COR-L47 (cell line): ENCODE data around the gene DNAI4.
"Not testable (repeated sequence)": the region's sequence is repeated elsewhere in the genome, so short reads cannot be mapped to it uniquely, and the experiment has no call there.

Source experiments
- DNase-seq: peaks from one replicate; lab custom pipeline; 2025; lab: John Stamatoyannopoulos, UW

The DNAI4 gene

GRCh38 chr1:66831529-66832239 lies 93.0 kb downstream of the DNAI4 start:
- DNase-seq: no peak

- DNase-seq: no peak
Measured at GRCh38 chr1:66824771-66825170, 99.9 kb downstream of the DNAI4 start.

- no peak for DNase-seq
Measured at GRCh38 chr1:66809736-66810326, 114.8 kb downstream of the DNAI4 start.

- DNase-seq: no peak
Measured at GRCh38 chr1:66809245-66809644, 115.4 kb downstream of the DNAI4 start.

- DNase-seq: not testable (repeated sequence)
Measured at GRCh38 chr1:66795839-66796238, 128.8 kb downstream of the DNAI4 start.

- DNase-seq: no peak
Measured at GRCh38 chr1:66791621-66792610, 132.7 kb downstream of the DNAI4 start.

- DNase-seq: no peak
Measured at GRCh38 chr1:66788231-66788939, 136.3 kb downstream of the DNAI4 start.

- DNase-seq: no peak
Measured at GRCh38 chr1:66787641-66788040, 137.0 kb downstream of the DNAI4 start.

- DNase-seq: not testable (repeated sequence)
Measured at GRCh38 chr1:66785800-66786199, 138.9 kb downstream of the DNAI4 start.

- DNase-seq: no peak
Measured at GRCh38 chr1:66779475-66780078, 145.1 kb downstream of the DNAI4 start.

- no peak for DNase-seq
Measured at GRCh38 chr1:66778969-66779368, 145.7 kb downstream of the DNAI4 start.

GRCh38 chr1:66778266-66778665 lies 146.4 kb downstream of the DNAI4 start:
- no peak for DNase-seq

GRCh38 chr1:66777831-66778230 lies 146.8 kb downstream of the DNAI4 start:
- DNase-seq: no peak

GRCh38 chr1:66775646-66776045 lies 149.0 kb downstream of the DNAI4 start:
- DNase-seq: no peak

- no peak for DNase-seq
Measured at GRCh38 chr1:66774438-66774837, 150.2 kb downstream of the DNAI4 start.

- DNase-seq: no peak
Measured at GRCh38 chr1:66773227-66773626, 151.4 kb downstream of the DNAI4 start.

GRCh38 chr1:66770694-66771093 lies 154.0 kb downstream of the DNAI4 start:
- no peak for DNase-seq

- DNase-seq: no peak
Measured at GRCh38 chr1:66770240-66770639, 154.4 kb downstream of the DNAI4 start.

- no peak for DNase-seq
Measured at GRCh38 chr1:66769512-66770229, 155.0 kb downstream of the DNAI4 start.

GRCh38 chr1:66768965-66769364 lies 155.7 kb downstream of the DNAI4 start:
- DNase-seq: no peak

GRCh38 chr1:66767626-66768025 lies 157.0 kb downstream of the DNAI4 start:
- DNase-seq: no peak
